C4-2B (cell line): ENCODE data around the gene KCNC1.

Experiments used
- ZFX ChIP-seq: fragments of 450-650 bp; IDR thresholded peaks from 2 replicates; pipeline ENCODE4 v1.6.1; 2017
- TF ChIP-seq, protein P1 (sequence below): fragments of 450-650 bp; conservative IDR thresholded peaks from 2 replicates; pipeline ENCODE4 v1.5.1; 2017; ENCODE audit warnings: mild to moderate bottlenecking

DNA sequence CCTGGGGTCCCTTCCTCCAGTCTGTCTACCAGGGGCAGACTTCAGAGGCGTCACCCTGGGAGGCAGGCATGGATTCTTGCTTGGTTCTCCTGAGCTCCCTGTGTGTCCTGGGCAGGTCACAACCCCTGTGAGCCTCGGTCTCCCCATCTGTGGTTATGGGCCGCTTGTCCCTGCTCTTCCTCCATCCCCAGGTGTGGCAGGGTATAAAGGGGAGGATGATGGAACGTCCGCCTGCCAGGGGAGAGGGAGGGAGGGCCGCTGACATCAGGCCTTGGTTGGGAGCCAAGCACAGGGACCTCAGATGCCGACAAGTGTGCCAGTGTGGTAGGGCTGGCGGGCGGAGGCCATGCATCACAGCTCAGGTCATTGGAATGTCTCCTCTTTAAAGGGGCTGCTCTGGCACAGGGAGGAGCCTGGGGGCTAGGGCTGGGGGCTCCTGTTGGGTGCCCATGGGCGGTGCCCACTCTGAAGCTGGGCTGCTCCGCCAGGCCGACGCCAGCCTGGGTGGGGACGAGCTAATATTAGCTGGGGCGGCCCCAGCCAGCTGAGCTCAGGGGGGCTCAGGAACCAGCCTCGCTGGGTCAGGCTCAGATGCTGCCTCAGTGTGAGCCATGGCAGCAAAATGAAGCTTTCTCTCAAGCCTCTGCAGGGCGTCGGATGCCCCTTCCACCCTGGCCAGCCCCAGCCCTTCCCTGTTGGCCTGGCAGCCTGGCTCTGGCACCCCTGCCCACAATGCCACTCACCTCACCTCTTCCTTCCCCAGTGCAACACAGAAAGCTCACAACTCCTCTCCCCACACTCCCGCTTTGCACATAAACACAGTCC is 12.8 kb downstream of the KCNC1 start:
- TF ChIP-seq, protein P1, sequence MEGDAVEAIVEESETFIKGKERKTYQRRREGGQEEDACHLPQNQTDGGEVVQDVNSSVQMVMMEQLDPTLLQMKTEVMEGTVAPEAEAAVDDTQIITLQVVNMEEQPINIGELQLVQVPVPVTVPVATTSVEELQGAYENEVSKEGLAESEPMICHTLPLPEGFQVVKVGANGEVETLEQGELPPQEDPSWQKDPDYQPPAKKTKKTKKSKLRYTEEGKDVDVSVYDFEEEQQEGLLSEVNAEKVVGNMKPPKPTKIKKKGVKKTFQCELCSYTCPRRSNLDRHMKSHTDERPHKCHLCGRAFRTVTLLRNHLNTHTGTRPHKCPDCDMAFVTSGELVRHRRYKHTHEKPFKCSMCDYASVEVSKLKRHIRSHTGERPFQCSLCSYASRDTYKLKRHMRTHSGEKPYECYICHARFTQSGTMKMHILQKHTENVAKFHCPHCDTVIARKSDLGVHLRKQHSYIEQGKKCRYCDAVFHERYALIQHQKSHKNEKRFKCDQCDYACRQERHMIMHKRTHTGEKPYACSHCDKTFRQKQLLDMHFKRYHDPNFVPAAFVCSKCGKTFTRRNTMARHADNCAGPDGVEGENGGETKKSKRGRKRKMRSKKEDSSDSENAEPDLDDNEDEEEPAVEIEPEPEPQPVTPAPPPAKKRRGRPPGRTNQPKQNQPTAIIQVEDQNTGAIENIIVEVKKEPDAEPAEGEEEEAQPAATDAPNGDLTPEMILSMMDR, result no peak
- TF ChIP-seq ZFX, result no peak
